HEK293 (cell line): Measurements from ENCODE around the gene GBA2.

Source experiments
- GLIS1 ChIP-seq: fragments of 450-650 bp; formaldehyde crosslinking; IDR thresholded peaks from 2 replicates; pipeline ENCODE4 v1.5.1; 2016; ENCODE audit warnings: missing biosample characterization, missing genetic modification characterization
- HOXA7 ChIP-seq: sonication (generic); formaldehyde crosslinking; IDR thresholded peaks from 2 replicates; pipeline ENCODE4 v1.8.1; 2022; ENCODE audit warnings: missing genetic modification reagents, borderline replicate concordance
- HOXD13 ChIP-seq: sonication (generic); formaldehyde crosslinking; IDR thresholded peaks from 2 replicates; pipeline ENCODE4 v1.8.0; 2022; ENCODE audit warnings: missing genetic modification reagents, borderline replicate concordance
- PATZ1 ChIP-seq: fragments of 450-650 bp; formaldehyde crosslinking; IDR thresholded peaks from 2 replicates; pipeline ENCODE4 v1.5.1; 2016; ENCODE audit warnings: missing biosample characterization, missing genetic modification characterization
- ZBTB7A ChIP-seq: fragments of 450-650 bp; formaldehyde crosslinking; IDR thresholded peaks from 2 replicates; pipeline ENCODE4 v1.5.1; 2016; ENCODE audit warnings: low read depth, missing biosample characterization, missing genetic modification characterization
- ZFP41 ChIP-seq: fragments of 450-650 bp; formaldehyde crosslinking; IDR thresholded peaks from 2 replicates; pipeline ENCODE4 v1.5.1; 2016; ENCODE audit warnings: missing biosample characterization, missing genetic modification characterization, borderline replicate concordance
- ZNF133 ChIP-seq: fragments of 450-650 bp; formaldehyde crosslinking; IDR thresholded peaks from 2 replicates; pipeline ENCODE4 v1.5.1; 2016; ENCODE audit warnings: missing biosample characterization, missing genetic modification characterization
- ZNF157 ChIP-seq: fragments of 450-650 bp; formaldehyde crosslinking; IDR thresholded peaks from 2 replicates; pipeline ENCODE4 v1.5.1; 2016; ENCODE audit warnings: missing biosample characterization, missing genetic modification characterization
- ZNF175 ChIP-seq: fragments of 450-650 bp; formaldehyde crosslinking; IDR thresholded peaks from 2 replicates; pipeline ENCODE4 v1.5.1; 2016; ENCODE audit warnings: missing biosample characterization, missing genetic modification characterization
- ZNF202 ChIP-seq: fragments of 450-650 bp; formaldehyde crosslinking; IDR thresholded peaks from 2 replicates; pipeline ENCODE4 v1.5.1; 2016; ENCODE audit warnings: missing biosample characterization, missing genetic modification characterization, borderline replicate concordance
- ZNF350 ChIP-seq: fragments of 450-650 bp; formaldehyde crosslinking; IDR thresholded peaks from 2 replicates; pipeline ENCODE4 v1.5.0; 2017; ENCODE audit warnings: missing biosample characterization, mild to moderate bottlenecking, missing genetic modification characterization
- ZNF394 ChIP-seq: fragments of 450-650 bp; formaldehyde crosslinking; IDR thresholded peaks from 2 replicates; pipeline ENCODE4 v1.5.1; 2016; ENCODE audit warnings: missing biosample characterization, missing genetic modification characterization, mild to moderate bottlenecking, moderate library complexity, borderline replicate concordance
- ZNF521 ChIP-seq: fragments of 450-650 bp; formaldehyde crosslinking; IDR thresholded peaks from 2 replicates; pipeline ENCODE4 v1.5.1; 2017; ENCODE audit warnings: missing biosample characterization, mild to moderate bottlenecking, missing genetic modification characterization
- ZNF600 ChIP-seq: fragments of 450-650 bp; formaldehyde crosslinking; IDR thresholded peaks from 2 replicates; pipeline ENCODE4 v1.5.1; 2016; ENCODE audit warnings: missing biosample characterization, missing genetic modification characterization
- ZNF623 ChIP-seq: fragments of 450-650 bp; formaldehyde crosslinking; IDR thresholded peaks from 2 replicates; pipeline ENCODE4 v1.5.1; 2016; ENCODE audit warnings: missing biosample characterization, missing genetic modification characterization
- ZNF624 ChIP-seq: fragments of 450-650 bp; formaldehyde crosslinking; IDR thresholded peaks from 2 replicates; pipeline ENCODE4 v1.5.1; 2017; ENCODE audit warnings: missing biosample characterization, missing genetic modification characterization
- ZNF768 ChIP-seq: fragments of 450-650 bp; formaldehyde crosslinking; IDR thresholded peaks from 2 replicates; pipeline ENCODE4 v1.5.1; 2018; ENCODE audit warnings: missing biosample characterization, mild to moderate bottlenecking, missing genetic modification characterization
- ZNF830 ChIP-seq: fragments of 450-650 bp; IDR thresholded peaks from 2 replicates; pipeline ENCODE4 v1.5.0; 2018; ENCODE audit warnings: missing biosample characterization, missing genetic modification characterization, low read depth, mild to moderate bottlenecking, moderate library complexity
- TF ChIP-seq, protein P1 (sequence below): fragments of 450-650 bp; formaldehyde crosslinking; IDR thresholded peaks from 2 replicates; pipeline ENCODE4 v1.5.1; 2016; ENCODE audit warnings: missing biosample characterization, missing genetic modification characterization
- TF ChIP-seq, protein P2 (sequence below): fragments of 450-650 bp; formaldehyde crosslinking; conservative IDR thresholded peaks from 2 replicates; pipeline ENCODE4 v1.5.1; 2016; ENCODE audit warnings: low read depth, missing biosample characterization, missing genetic modification characterization
- TF ChIP-seq, protein P3 (sequence below): IDR thresholded peaks from 2 replicates; pipeline ENCODE4 v1.6.1; 2011; ENCODE audit warnings: mild to moderate bottlenecking, low read depth, low read length, borderline replicate concordance
- TF ChIP-seq, protein P4 (sequence below): fragments of 450-650 bp; formaldehyde crosslinking; IDR thresholded peaks from 2 replicates; pipeline ENCODE4 v1.5.1; 2016; ENCODE audit warnings: missing biosample characterization, missing genetic modification characterization
- TF ChIP-seq, protein P5 (sequence below): fragments of 450-650 bp; formaldehyde crosslinking; IDR thresholded peaks from 2 replicates; pipeline ENCODE4 v1.5.1; 2017; ENCODE audit warnings: missing biosample characterization, missing genetic modification characterization
- TF ChIP-seq, protein P6 (sequence below): fragments of 450-650 bp; formaldehyde crosslinking; IDR thresholded peaks from 2 replicates; pipeline ENCODE4 v1.5.0; 2017; ENCODE audit warnings: missing biosample characterization, missing genetic modification characterization, borderline replicate concordance

GBA2 gene

GRCh38 chr9:35757226-35757891 lies 8.3 kb upstream of the GBA2 start (continued):
- TF ChIP-seq, protein P1, sequence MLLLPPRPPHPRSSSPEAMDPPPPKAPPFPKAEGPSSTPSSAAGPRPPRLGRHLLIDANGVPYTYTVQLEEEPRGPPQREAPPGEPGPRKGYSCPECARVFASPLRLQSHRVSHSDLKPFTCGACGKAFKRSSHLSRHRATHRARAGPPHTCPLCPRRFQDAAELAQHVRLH (tag by site-specific recombination): 0 out of 2 replicates have a peak, but pooled peaks have one; percentile 61
- TF ChIP-seq GLIS1 (peak; percentile 35; the same call in 1 of the 2 replicates), ZNF175 (no peak), ZBTB7A (no peak), ZNF521 (tag by site-specific recombination) (no peak), ZNF394 (tag by site-specific recombination) (no peak), ZNF350 (no peak), ZNF133 (tag by site-specific recombination) (no peak), ZNF600 (peak; percentile 67), ZNF202 (tag by site-specific recombination) (no peak), ZNF623 (tag by site-specific recombination) (no peak), ZNF830 (tag by site-specific recombination) (no peak), HOXD13 (CRISPR knock-in tag) (no peak), PATZ1 (tag by site-specific recombination) (0 out of 2 replicates have a peak, but pooled peaks have one; percentile 6), HOXA7 (no peak), ZFP41 (tag by site-specific recombination) (no peak), ZNF157 (tag by site-specific recombination) (no peak), ZNF624 (no peak), ZNF768 (tag by site-specific recombination) (no peak)
- TF ChIP-seq, protein P2, sequence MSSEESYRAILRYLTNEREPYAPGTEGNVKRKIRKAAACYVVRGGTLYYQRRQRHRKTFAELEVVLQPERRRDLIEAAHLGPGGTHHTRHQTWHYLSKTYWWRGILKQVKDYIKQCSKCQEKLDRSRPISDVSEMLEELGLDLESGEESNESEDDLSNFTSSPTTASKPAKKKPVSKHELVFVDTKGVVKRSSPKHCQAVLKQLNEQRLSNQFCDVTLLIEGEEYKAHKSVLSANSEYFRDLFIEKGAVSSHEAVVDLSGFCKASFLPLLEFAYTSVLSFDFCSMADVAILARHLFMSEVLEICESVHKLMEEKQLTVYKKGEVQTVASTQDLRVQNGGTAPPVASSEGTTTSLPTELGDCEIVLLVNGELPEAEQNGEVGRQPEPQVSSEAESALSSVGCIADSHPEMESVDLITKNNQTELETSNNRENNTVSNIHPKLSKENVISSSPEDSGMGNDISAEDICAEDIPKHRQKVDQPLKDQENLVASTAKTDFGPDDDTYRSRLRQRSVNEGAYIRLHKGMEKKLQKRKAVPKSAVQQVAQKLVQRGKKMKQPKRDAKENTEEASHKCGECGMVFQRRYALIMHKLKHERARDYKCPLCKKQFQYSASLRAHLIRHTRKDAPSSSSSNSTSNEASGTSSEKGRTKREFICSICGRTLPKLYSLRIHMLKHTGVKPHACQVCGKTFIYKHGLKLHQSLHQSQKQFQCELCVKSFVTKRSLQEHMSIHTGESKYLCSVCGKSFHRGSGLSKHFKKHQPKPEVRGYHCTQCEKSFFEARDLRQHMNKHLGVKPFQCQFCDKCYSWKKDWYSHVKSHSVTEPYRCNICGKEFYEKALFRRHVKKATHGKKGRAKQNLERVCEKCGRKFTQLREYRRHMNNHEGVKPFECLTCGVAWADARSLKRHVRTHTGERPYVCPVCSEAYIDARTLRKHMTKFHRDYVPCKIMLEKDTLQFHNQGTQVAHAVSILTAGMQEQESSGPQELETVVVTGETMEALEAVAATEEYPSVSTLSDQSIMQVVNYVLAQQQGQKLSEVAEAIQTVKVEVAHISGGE (tag by site-specific recombination): peak; percentile 46; the same call in 1 of the 2 replicates
- TF ChIP-seq, protein P3, sequence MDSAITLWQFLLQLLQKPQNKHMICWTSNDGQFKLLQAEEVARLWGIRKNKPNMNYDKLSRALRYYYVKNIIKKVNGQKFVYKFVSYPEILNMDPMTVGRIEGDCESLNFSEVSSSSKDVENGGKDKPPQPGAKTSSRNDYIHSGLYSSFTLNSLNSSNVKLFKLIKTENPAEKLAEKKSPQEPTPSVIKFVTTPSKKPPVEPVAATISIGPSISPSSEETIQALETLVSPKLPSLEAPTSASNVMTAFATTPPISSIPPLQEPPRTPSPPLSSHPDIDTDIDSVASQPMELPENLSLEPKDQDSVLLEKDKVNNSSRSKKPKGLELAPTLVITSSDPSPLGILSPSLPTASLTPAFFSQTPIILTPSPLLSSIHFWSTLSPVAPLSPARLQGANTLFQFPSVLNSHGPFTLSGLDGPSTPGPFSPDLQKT: no peak
- TF ChIP-seq, protein P4, sequence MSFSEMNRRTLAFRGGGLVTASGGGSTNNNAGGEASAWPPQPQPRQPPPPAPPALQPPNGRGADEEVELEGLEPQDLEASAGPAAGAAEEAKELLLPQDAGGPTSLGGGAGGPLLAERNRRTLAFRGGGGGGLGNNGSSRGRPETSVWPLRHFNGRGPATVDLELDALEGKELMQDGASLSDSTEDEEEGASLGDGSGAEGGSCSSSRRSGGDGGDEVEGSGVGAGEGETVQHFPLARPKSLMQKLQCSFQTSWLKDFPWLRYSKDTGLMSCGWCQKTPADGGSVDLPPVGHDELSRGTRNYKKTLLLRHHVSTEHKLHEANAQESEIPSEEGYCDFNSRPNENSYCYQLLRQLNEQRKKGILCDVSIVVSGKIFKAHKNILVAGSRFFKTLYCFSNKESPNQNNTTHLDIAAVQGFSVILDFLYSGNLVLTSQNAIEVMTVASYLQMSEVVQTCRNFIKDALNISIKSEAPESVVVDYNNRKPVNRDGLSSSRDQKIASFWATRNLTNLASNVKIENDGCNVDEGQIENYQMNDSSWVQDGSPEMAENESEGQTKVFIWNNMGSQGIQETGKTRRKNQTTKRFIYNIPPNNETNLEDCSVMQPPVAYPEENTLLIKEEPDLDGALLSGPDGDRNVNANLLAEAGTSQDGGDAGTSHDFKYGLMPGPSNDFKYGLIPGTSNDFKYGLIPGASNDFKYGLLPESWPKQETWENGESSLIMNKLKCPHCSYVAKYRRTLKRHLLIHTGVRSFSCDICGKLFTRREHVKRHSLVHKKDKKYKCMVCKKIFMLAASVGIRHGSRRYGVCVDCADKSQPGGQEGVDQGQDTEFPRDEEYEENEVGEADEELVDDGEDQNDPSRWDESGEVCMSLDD: peak; percentile 54; the same call in 1 of the 2 replicates
- TF ChIP-seq, protein P5, sequence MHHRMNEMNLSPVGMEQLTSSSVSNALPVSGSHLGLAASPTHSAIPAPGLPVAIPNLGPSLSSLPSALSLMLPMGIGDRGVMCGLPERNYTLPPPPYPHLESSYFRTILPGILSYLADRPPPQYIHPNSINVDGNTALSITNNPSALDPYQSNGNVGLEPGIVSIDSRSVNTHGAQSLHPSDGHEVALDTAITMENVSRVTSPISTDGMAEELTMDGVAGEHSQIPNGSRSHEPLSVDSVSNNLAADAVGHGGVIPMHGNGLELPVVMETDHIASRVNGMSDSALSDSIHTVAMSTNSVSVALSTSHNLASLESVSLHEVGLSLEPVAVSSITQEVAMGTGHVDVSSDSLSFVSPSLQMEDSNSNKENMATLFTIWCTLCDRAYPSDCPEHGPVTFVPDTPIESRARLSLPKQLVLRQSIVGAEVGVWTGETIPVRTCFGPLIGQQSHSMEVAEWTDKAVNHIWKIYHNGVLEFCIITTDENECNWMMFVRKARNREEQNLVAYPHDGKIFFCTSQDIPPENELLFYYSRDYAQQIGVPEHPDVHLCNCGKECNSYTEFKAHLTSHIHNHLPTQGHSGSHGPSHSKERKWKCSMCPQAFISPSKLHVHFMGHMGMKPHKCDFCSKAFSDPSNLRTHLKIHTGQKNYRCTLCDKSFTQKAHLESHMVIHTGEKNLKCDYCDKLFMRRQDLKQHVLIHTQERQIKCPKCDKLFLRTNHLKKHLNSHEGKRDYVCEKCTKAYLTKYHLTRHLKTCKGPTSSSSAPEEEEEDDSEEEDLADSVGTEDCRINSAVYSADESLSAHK (tag by site-specific recombination): no peak
- TF ChIP-seq, protein P6, sequence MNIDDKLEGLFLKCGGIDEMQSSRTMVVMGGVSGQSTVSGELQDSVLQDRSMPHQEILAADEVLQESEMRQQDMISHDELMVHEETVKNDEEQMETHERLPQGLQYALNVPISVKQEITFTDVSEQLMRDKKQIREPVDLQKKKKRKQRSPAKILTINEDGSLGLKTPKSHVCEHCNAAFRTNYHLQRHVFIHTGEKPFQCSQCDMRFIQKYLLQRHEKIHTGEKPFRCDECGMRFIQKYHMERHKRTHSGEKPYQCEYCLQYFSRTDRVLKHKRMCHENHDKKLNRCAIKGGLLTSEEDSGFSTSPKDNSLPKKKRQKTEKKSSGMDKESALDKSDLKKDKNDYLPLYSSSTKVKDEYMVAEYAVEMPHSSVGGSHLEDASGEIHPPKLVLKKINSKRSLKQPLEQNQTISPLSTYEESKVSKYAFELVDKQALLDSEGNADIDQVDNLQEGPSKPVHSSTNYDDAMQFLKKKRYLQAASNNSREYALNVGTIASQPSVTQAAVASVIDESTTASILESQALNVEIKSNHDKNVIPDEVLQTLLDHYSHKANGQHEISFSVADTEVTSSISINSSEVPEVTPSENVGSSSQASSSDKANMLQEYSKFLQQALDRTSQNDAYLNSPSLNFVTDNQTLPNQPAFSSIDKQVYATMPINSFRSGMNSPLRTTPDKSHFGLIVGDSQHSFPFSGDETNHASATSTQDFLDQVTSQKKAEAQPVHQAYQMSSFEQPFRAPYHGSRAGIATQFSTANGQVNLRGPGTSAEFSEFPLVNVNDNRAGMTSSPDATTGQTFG (tag by site-specific recombination): no peak
